ENCODE measurements around the gene IER3IP1.

DNA sequence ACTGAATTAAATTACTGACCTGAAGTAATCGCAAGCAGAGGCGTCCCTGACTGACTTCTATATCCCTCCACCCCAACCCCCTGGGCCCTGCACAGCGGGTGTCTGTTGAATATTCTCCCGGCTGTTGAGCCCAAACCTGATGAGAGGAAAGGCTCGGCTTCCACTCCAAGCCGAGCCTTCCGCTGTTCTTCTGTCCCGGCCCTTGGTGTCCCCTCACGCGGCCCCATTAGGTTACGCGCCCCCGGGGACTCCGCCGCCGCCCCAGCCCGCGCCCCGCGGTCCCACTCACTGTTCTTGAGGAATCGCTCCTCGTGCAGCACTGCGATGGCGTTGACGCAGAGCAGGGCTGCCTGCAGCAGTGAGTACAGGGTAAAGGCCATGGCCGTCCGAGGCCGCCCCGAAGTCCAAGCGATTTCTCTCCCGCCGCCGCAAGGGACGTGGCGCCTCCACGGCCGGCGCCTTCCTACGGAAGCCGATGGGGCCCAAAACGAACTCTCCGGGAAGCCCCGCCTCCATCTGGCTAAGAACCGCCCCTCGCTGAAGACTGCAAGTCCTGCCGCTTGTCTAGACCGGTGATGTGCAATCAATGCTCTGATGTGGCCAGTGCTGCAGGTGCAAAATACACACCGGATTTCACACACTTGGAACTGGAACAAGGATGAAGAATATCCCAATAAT is at the start of gene IER3IP1:
- TF ChIP-seq, protein P1, sequence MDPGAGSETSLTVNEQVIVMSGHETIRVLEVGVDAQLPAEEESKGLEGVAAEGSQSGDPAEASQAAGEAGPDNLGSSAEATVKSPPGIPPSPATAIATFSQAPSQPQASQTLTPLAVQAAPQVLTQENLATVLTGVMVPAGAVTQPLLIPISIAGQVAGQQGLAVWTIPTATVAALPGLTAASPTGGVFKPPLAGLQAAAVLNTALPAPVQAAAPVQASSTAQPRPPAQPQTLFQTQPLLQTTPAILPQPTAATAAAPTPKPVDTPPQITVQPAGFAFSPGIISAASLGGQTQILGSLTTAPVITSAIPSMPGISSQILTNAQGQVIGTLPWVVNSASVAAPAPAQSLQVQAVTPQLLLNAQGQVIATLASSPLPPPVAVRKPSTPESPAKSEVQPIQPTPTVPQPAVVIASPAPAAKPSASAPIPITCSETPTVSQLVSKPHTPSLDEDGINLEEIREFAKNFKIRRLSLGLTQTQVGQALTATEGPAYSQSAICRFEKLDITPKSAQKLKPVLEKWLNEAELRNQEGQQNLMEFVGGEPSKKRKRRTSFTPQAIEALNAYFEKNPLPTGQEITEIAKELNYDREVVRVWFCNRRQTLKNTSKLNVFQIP (CRISPR knock-in tag; IDR thresholded peaks at IDR 0.05; ENCODE audit: borderline replicate concordance, low read depth) = no peak
- TF ChIP-seq GLIS3 (CRISPR knock-in tag; IDR thresholded peaks at IDR 0.05) (no peak), ZC3H10 (CRISPR knock-in tag; IDR thresholded peaks at IDR 0.05) (no peak), TCF4 (CRISPR knock-in tag; IDR thresholded peaks at IDR 0.05; ENCODE audit: borderline replicate concordance) (no peak), ZNF70 (CRISPR knock-in tag; IDR thresholded peaks at IDR 0.05) (no peak), ARNTL (CRISPR knock-in tag; IDR thresholded peaks at IDR 0.05; ENCODE audit: borderline replicate concordance, low read depth) (no peak), ZFP30 (CRISPR knock-in tag; IDR thresholded peaks at IDR 0.05) (no peak), OSR1 (CRISPR knock-in tag; IDR thresholded peaks at IDR 0.05) (no peak), ZFP3 (CRISPR knock-in tag; IDR thresholded peaks at IDR 0.05) (no peak), ESRRG (CRISPR knock-in tag; IDR thresholded peaks at IDR 0.05) (no peak)
- TF ChIP-seq, protein P2, sequence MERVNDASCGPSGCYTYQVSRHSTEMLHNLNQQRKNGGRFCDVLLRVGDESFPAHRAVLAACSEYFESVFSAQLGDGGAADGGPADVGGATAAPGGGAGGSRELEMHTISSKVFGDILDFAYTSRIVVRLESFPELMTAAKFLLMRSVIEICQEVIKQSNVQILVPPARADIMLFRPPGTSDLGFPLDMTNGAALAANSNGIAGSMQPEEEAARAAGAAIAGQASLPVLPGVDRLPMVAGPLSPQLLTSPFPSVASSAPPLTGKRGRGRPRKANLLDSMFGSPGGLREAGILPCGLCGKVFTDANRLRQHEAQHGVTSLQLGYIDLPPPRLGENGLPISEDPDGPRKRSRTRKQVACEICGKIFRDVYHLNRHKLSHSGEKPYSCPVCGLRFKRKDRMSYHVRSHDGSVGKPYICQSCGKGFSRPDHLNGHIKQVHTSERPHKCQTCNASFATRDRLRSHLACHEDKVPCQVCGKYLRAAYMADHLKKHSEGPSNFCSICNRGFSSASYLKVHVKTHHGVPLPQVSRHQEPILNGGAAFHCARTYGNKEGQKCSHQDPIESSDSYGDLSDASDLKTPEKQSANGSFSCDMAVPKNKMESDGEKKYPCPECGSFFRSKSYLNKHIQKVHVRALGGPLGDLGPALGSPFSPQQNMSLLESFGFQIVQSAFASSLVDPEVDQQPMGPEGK (CRISPR knock-in tag; IDR thresholded peaks at IDR 0.05; ENCODE audit: borderline replicate concordance) = no peak
- TF ChIP-seq, protein P3, sequence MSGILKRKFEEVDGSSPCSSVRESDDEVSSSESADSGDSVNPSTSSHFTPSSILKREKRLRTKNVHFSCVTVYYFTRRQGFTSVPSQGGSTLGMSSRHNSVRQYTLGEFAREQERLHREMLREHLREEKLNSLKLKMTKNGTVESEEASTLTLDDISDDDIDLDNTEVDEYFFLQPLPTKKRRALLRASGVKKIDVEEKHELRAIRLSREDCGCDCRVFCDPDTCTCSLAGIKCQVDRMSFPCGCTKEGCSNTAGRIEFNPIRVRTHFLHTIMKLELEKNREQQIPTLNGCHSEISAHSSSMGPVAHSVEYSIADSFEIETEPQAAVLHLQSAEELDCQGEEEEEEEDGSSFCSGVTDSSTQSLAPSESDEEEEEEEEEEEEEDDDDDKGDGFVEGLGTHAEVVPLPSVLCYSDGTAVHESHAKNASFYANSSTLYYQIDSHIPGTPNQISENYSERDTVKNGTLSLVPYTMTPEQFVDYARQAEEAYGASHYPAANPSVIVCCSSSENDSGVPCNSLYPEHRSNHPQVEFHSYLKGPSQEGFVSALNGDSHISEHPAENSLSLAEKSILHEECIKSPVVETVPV (CRISPR knock-in tag; IDR thresholded peaks at IDR 0.05) = no peak
